Measurements from ENCODE around the gene MT1H.
"Not testable (repeated sequence)": the region's sequence is repeated elsewhere in the genome, so short reads cannot be mapped to it uniquely, and the experiment has no call there.

MT1H gene

GRCh38 chr16:56686758-56687157 lies 17.1 kb downstream of the MT1H start:
- DNase-seq, result no peak

GRCh38 chr16:56688762-56689161 lies 19.1 kb downstream of the MT1H start:
- no peak for DNase-seq

- DNase-seq, result no peak
Observed at GRCh38 chr16:56689171-56689570, 19.6 kb downstream of the MT1H start.

DNA sequence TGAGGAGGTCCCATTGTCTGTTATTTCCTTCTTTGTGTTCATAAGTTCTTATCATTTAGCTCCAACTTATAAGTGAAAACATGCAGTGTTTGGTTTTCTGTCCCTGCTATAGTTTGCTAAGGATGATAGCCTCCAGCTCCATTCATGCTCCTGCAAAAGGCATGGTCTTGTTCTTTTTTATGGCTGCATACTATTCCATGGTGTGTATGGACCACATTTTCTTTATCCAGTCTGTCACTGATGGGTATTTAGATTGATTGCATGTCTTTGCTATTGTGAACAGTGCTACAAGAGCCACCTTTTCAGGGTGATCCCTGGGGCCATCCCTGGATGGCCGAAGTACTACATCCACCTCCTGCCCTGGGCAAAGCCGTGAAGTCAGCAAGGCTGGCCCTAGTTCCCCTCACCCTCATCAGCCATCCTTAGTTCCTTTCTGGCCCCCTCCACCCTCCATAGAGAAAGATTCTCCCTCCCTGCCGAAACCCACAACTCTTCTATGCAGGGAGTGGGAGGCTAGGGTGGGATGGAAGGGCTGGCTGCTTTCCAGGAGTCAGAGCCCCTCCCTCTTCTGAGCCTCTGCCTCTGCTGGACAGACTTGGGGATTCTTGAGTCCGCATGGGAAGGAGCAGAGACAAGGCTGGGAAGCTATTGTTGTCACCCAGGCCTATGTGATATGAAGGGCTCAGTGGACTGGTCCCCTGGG lies 21.0 kb downstream of the MT1H start:
- DNase-seq, result no peak

GRCh38 chr16:56691885-56692284 lies 22.3 kb downstream of the MT1H start:
- no peak for DNase-seq

DNA sequence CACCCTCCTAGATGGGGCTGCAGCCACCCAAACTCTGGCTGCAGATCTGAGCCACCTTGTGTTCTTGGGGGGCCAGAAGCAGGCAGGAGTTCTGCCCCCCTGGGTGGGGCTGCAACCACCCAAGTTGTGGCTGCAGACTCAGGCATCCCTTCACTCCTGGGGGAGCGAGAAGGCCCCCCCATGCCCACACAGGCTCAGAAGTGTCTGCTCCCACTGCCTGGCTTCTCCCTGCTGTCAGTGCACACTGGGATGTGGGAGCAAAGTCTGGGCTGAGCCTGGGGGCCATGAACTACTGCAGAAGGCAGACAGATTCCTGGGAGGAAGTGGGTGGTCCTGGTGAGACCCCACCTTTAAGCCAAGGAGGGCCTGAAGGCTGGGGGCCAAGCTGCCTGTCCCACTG lies 25.6 kb downstream of the MT1H start:
- no peak for DNase-seq

DNA sequence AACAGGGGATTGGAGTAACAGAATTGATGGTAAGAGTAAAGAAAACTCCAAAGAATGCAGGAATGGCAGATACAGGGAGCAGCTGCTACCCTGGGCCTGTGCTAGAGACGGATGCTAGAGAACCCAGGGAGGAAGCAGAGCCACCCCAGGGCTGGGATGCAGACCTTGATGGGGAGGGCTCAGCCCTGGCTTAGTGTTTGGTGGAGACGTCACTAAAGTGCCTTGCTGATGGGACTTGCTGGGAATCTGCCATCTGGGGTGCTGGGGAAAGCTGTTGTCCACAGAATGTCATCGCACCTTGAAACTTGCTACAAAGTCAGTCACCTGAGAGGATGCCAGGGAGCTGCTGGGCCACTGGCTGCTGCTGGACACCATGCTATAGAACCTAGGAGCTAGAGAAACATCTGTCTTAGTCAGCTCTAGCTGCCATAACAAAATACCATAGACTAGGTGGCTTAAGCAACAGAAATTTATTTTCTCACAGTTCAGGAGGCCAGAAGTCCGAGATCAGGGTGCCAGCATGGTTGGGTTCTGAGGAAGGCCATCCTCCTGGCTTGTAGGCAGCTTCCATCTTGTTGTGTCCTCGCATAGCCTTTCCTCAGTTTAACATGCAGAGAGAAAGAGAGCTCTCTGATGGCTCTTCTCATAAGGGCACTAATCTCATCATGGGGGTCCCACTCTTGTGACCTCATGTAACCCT lies 28.0 kb downstream of the MT1H start:
- no peak for DNase-seq

- DNase-seq, result no peak
Observed at GRCh38 chr16:56700195-56700594, 30.6 kb downstream of the MT1H start.

- no peak for DNase-seq
Observed at GRCh38 chr16:56700631-56701030, 31.0 kb downstream of the MT1H start.

DNA sequence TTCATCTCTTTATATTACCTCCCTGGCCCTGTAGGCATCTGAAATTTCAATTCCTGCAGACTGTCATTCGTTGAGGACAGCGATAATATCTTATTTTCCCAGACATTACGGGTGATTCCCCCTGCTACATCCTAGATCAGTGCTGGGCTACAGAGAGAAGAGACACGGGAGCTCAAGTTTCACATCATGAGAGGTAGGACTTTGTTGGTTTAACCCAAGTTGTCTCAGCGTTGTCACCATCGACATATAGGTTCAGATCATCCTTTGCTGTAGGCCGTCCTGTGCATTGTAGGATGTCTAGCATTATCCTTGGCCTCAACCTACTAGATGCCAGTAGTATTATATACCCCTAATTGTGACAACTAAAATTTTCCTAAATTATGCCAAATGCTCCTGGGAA lies 31.9 kb downstream of the MT1H start:
- no peak for DNase-seq

DNA sequence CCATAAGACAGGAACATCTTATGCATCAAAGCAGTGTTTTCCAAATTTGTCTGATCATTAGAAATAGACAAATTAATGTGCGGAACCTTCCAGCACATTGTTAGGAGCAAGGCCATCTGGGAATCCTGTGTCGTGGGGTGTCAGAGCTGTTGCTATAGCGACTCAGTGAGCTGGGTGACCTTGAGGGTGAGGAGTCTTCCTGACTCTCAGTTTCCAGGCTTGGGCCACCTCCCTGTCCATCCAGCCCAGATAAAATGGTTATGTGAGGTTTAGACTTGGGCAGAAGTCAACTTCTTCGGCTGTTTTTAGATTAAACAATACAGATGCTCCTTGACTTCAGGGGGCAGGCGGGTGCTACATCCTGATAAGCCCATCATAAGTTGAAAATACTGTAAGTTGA lies 33.2 kb downstream of the MT1H start:
- no peak for DNase-seq

GRCh38 chr16:56708525-56709442 lies 39.2 kb downstream of the MT1H start:
- DNase-seq, result no peak

DNA sequence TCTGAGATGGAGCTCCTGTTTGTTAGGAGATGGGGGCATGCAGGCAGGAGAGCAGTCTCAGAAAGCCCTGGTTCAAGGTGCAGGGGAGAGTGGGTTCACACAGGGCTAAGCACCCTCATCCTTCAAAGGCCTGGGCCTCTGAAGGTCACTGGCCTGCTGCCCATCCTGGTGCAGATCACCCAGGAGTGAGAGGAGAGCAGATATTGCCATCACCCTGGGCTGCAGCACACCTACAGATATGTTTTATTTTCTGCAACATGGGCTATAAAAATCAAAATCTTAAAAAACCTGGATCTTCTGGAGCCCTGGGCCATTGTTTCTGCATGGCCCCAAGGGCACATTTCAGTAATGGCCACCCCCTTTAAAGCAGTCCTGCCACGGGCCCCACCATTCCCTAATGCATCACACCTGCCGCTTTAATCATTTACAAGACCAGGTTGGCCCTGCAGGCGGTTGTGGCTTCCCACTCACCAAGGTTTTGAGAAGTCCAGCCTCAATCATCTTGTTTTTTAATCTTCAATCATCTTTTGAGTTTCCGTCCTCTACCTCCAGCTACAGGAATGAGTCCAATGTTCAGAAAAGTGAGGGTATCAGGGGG lies 39.9 kb downstream of the MT1H start:
- DNase-seq, result no peak

DNA sequence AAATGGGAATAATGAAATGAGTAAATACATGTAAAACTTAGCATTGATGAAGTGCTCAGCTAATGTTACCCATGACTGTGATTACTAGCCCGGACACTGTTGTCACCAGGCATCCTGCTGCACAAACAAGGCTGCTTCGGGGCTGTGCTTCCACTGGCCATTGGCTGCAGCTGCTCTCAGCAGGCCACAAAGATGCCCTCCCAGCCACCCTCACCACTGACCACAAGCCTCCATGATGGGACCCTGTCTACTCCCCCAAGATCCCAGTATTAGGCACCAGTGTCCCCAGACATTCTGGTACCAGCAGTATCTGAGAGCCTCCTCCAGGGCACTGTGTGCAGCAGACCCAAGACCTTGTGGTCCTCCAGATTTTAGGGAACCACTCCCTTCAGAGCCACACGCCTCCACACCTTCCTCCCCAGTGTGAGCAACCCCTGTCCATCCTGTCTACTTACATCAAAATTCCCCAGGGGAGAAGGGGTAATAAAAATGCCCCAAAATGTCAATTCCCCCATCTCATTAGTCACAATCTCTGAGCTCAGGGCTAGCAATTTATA lies 40.6 kb downstream of the MT1H start:
- DNase-seq, result no peak

DNA sequence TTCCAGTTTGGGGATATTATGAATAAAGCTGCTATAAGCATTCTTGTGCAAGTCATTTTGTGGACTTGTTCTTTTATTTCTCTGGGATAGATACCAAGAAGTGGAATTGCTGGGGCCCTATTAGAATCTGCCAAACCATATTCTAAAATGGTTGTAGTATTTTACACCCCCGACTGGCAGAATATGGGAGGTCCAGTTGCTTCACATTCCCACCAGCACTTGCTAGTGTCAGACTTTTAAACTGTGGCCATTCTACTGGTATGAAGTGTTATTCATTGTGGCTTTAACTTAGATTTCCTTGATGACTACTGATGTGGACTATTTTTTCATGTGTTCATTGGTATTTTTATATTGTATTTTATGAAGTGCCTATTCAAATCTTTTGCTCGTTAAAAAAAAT lies 42.2 kb downstream of the MT1H start:
- no peak for DNase-seq

GRCh38 chr16:56713794-56714193 lies 44.2 kb downstream of the MT1H start:
- DNase-seq, result no peak

- no peak for DNase-seq
Observed at GRCh38 chr16:56715126-56715525, 45.5 kb downstream of the MT1H start.

GRCh38 chr16:56716761-56717160 lies 47.1 kb downstream of the MT1H start:
- no peak for DNase-seq

- not testable (repeated sequence) for DNase-seq
Observed at GRCh38 chr16:56717532-56717931, 47.9 kb downstream of the MT1H start.

Measured in midbrain (tissue), 1 donor.